GM23338 (cell line): ENCODE measurements around the gene MCTP2. TPM values are rescaled to one million over a fixed set of nuclear protein-coding genes. Genes with fewer than 3 reads are reported as not detected.

Experiments
- ATAC-seq: fragments of 200-7000 bp; cut with Tn5 transposase; 3 replicates; pipeline ENCODE4 v1.9.1; 2020
- DNase-seq: peaks from one replicate; pipeline ENCODE4 v3.0.0-alpha.2; 2015; ENCODE audit warnings: low spot score
- H2AFZ ChIP-seq: fragments of 200-600 bp; sonication (generic); 2 replicates; pipeline ENCODE4 v1.8.0; 2016; ENCODE audit warnings: antibody characterized with exemption, mild to moderate bottlenecking, moderate library complexity
- H3F3A ChIP-seq: fragments of 200-600 bp; sonication (generic); replicated peaks from 2 replicates; pipeline ENCODE4 v1.8.0; 2017; ENCODE audit warnings: antibody characterized with exemption, mixed run types, low read depth
- H3K27ac ChIP-seq: fragments of 200-600 bp; sonication (generic); 2 replicates; pipeline ENCODE4 v1.6.1; 2016; ENCODE audit warnings: low read depth
- H3K27me3 ChIP-seq: fragments of 200-600 bp; sonication (generic); 2 replicates; pipeline ENCODE4 v1.8.0; 2016; ENCODE audit warnings: mild to moderate bottlenecking, mixed run types, moderate library complexity; ENCODE audit not compliant: insufficient read depth
- H3K36me3 ChIP-seq: fragments of 200-600 bp; sonication (generic); 2 replicates; pipeline ENCODE4 v1.8.0; 2016; ENCODE audit warnings: mild to moderate bottlenecking; ENCODE audit not compliant: insufficient read depth
- H3K4me1 ChIP-seq: fragments of 200-600 bp; sonication (generic); 2 replicates; pipeline ENCODE4 v1.8.0; 2016; ENCODE audit warnings: mild to moderate bottlenecking, moderate library complexity; ENCODE audit not compliant: insufficient read depth
- H3K4me2 ChIP-seq: fragments of 200-600 bp; sonication (generic); 2 replicates; pipeline ENCODE4 v1.7.1; 2017; ENCODE audit warnings: mixed run types
- H3K4me3 ChIP-seq: fragments of 200-600 bp; sonication (generic); 2 replicates; pipeline ENCODE4 v1.6.1; 2016; ENCODE audit warnings: mixed run types
- H3K79me2 ChIP-seq: fragments of 200-600 bp; sonication (generic); replicated peaks from 2 replicates; pipeline ENCODE4 v1.8.0; 2017; ENCODE audit warnings: mild to moderate bottlenecking; ENCODE audit not compliant: insufficient read depth
- H3K9me2 ChIP-seq: fragments of 200-600 bp; sonication (generic); 2 replicates; pipeline ENCODE4 v1.8.0; 2017; ENCODE audit not compliant: insufficient read depth
- H4K20me1 ChIP-seq: fragments of 200-600 bp; sonication (generic); replicated peaks from 2 replicates; pipeline ENCODE4 v1.8.0; 2017; ENCODE audit warnings: mild to moderate bottlenecking; ENCODE audit not compliant: insufficient read depth
- H3K27ac Mint-ChIP-seq: 2 replicates; pipeline ENCODE4 v1.8.0; 2020; ENCODE audit warnings: inconsistent platforms, mild to moderate bottlenecking, moderate library complexity, mixed read lengths
- H3K27me3 Mint-ChIP-seq: 3 replicates; pipeline ENCODE4 v1.8.0; 2022; ENCODE audit warnings: low read depth, mild to moderate bottlenecking, moderate library complexity, mixed read lengths, inconsistent platforms; ENCODE audit not compliant: insufficient read depth, poor library complexity
- H3K36me3 Mint-ChIP-seq: 3 replicates; pipeline ENCODE4 v1.8.0; 2021; ENCODE audit warnings: low read depth, mild to moderate bottlenecking, inconsistent platforms, moderate library complexity, mixed read lengths
- H3K4me1 Mint-ChIP-seq: 3 replicates; pipeline ENCODE4 v1.8.0; 2020; ENCODE audit warnings: mild to moderate bottlenecking, inconsistent platforms, mixed read lengths
- H3K4me3 Mint-ChIP-seq: 3 replicates; pipeline ENCODE4 v1.8.0; 2021; ENCODE audit warnings: moderate library complexity, mild to moderate bottlenecking, inconsistent platforms, mixed read lengths
- H3K9me3 Mint-ChIP-seq: 3 replicates; pipeline ENCODE4 v1.8.0; 2020; ENCODE audit warnings: moderate library complexity, mild to moderate bottlenecking, inconsistent platforms, mixed read lengths
- ETS1 ChIP-seq: IDR thresholded peaks from 2 replicates; pipeline ENCODE4 v1.6.1; 2016; ENCODE audit warnings: antibody characterized with exemption
- EZH2 ChIP-seq: fragments of 200-600 bp; sonication (generic); IDR thresholded peaks from one replicate; pipeline ENCODE4 v1.8.0; 2017; ENCODE audit warnings: antibody characterized with exemption, mild to moderate bottlenecking, low read depth; ENCODE audit not compliant: unreplicated experiment
- EZH2phosphoT487 ChIP-seq: fragments of 200-600 bp; sonication (generic); IDR thresholded peaks from one replicate; pipeline ENCODE4 v1.8.1; 2018; ENCODE audit warnings: antibody characterized with exemption; ENCODE audit not compliant: unreplicated experiment
- JUNB ChIP-seq: IDR thresholded peaks from one replicate; pipeline ENCODE4 v1.6.1; 2016; ENCODE audit warnings: antibody characterized with exemption; ENCODE audit not compliant: unreplicated experiment
- POLR2AphosphoS5 ChIP-seq: IDR thresholded peaks from 2 replicates; pipeline ENCODE4 v1.6.1; 2016; ENCODE audit warnings: antibody characterized with exemption, low read depth
- REST ChIP-seq: IDR thresholded peaks from one replicate; pipeline ENCODE4 v1.6.1; 2018; ENCODE audit warnings: antibody characterized with exemption; ENCODE audit not compliant: unreplicated experiment
- ZNF114 ChIP-seq: fragments of 250-450 bp; sonication (Bioruptor Pico); IDR thresholded peaks from 2 replicates; pipeline ENCODE4 v1.5.0; 2020; ENCODE audit warnings: mild to moderate bottlenecking, moderate library complexity
- ZNF331 ChIP-seq: fragments of 250-450 bp; sonication (Bioruptor Pico); IDR thresholded peaks from 2 replicates; pipeline ENCODE4 v1.5.0; 2020; ENCODE audit warnings: low read depth, mild to moderate bottlenecking, moderate library complexity
- polyA plus RNA-seq: library from polyadenylated mRNA; unstranded; fragments of >200 nt; fragmentation: Nextera tagmentation; extraction: Ambion mirVana; gene quantifications from 2 replicates; pipeline ENCODE4 v1.2.1, GENCODE V29; 2016
- total RNA-seq: library from RNA; depleted of rRNA; stranded (reverse); fragments of >200 nt; shearing (Covaris generic); gene quantifications from 2 replicates; pipeline ENCODE4 v1.2.3, GENCODE V29; 2014

MCTP2 gene
- total and polyA plus RNA-seq, 2 experiments from 2014 or later, result 1.8 to 5.5 TPM

GRCh38 chr15:94239474-94239873 is 8.1 kb downstream of the MCTP2 start:
- ATAC-seq, result no peak
- TF ChIP-seq ETS1, result no peak
- no peak for TF ChIP-seq ZNF331
- no peak for TF ChIP-seq EZH2
- TF ChIP-seq ZNF114 (CRISPR knock-in tag), result no peak
- TF ChIP-seq REST, result no peak
- TF ChIP-seq POLR2AphosphoS5, result no peak
- no peak overlapping the region for H3K4me3 Mint-ChIP-seq

GRCh38 chr15:94240480-94240879 is 9.1 kb downstream of the MCTP2 start:
- H3K27ac Mint-ChIP-seq, result no peak overlapping the region

More at GRCh38 chr15:94239474-94239873, 8.1 kb downstream of the MCTP2 start:
- no peaks in the 10 kb centered on the region; the same call in 2 of the 3 replicates for H3K9me3 Mint-ChIP-seq
- H3K79me2 ChIP-seq, result no peaks in the 10 kb centered on the region
- DNase-seq, result no peak
- H2AFZ ChIP-seq, result no peak overlapping the region
- H3K36me3 Mint-ChIP-seq, result no peaks in the 10 kb centered on the region
- H3K27ac Mint-ChIP-seq, result no peak overlapping the region
- no peaks in the 10 kb centered on the region for H3K36me3 ChIP-seq
- no peak overlapping the region for H3K4me2 ChIP-seq
- no peaks in the 10 kb centered on the region for H4K20me1 ChIP-seq
- H3K27me3 ChIP-seq, result no peaks in the 10 kb centered on the region
- H3F3A ChIP-seq, result peaks cover 13% of the 10 kb centered on the region
- peaks cover 5% of the 10 kb centered on the region; the same call in 1 of the 2 replicates for H3K9me2 ChIP-seq
- no peak overlapping the region for H3K27ac ChIP-seq
- H3K4me1 ChIP-seq, result peaks cover 2% of the 10 kb centered on the region; the same call in 1 of the 2 replicates
- no peak overlapping the region for H3K4me3 ChIP-seq
- H3K27me3 Mint-ChIP-seq, result peaks cover 3% of the 10 kb centered on the region
- no peaks in the 10 kb centered on the region; the same call in 2 of the 3 replicates for H3K4me1 Mint-ChIP-seq

More at GRCh38 chr15:94240480-94240879, 9.1 kb downstream of the MCTP2 start:
- Mint-ChIP-seq H3K36me3 (no peaks in the 10 kb centered on the region), H3K4me3 (no peak overlapping the region), H3K9me3 (no peaks in the 10 kb centered on the region; the same call in 2 of the 3 replicates), H3K4me1 (no peaks in the 10 kb centered on the region; the same call in 2 of the 3 replicates), H3K27me3 (peaks cover 3% of the 10 kb centered on the region)
- Histone ChIP-seq H3K79me2 (no peaks in the 10 kb centered on the region), H4K20me1 (no peaks in the 10 kb centered on the region; the same call in 1 of the 2 replicates), H3K27me3 (no peaks in the 10 kb centered on the region), H3K4me3 (no peak overlapping the region), H3F3A (peaks cover 18% of the 10 kb centered on the region), H3K27ac (no peak overlapping the region), H3K4me2 (no peak overlapping the region), H3K9me2 (peaks cover 5% of the 10 kb centered on the region; the same call in 1 of the 2 replicates), H3K36me3 (no peaks in the 10 kb centered on the region), H2AFZ (no peak overlapping the region), H3K4me1 (no peaks in the 10 kb centered on the region)
- no peak for ATAC-seq
- no peak for DNase-seq
- TF ChIP-seq REST, result no peak
- TF ChIP-seq EZH2phosphoT487, result no peak
- TF ChIP-seq ETS1, result no peak
- no peak for TF ChIP-seq JUNB
